ENCODE data around the gene TAF5L.

GRCh38 chr1:229557200-229557850 is 68.6 kb downstream of the TAF5L start:
- no peak for TF ChIP-seq EZH2 (IDR thresholded peaks at IDR 0.05; ENCODE audit: insufficient read depth, poor library complexity, severe bottlenecking)
- no peak for TF ChIP-seq EZH2phosphoT487 (IDR thresholded peaks at IDR 0.05; ENCODE audit: insufficient read depth, low read depth)
